Breast epithelium (tissue), 3 donors: ENCODE results near the gene TMIGD3.

Experiments used
- CTCF ChIP-seq, 3 donors: fragments of 450-650 bp; IDR thresholded peaks; one replicate each; pipeline ENCODE4 v1.5.1; 2016 to 2017; ENCODE audit warnings: antibody characterized with exemption in 3 of 3, mild to moderate bottlenecking in 3 of 3, moderate library complexity in 3 of 3
- POLR2AphosphoS5 ChIP-seq, 3 donors: sonication (generic); formaldehyde crosslinking; IDR thresholded peaks; one replicate each; pipeline ENCODE4 v1.6.1; 2017; ENCODE audit warnings: antibody characterized with exemption in 3 of 3

- no peak for TF ChIP-seq CTCF (IDR thresholded peaks at IDR 0.05)
- TF ChIP-seq POLR2AphosphoS5 (IDR thresholded peaks at IDR 0.05) = no peak
These were observed 32.1 kb upstream of the TMIGD3 start for GRCh38 chr1:111535256-111536191.
